Endothelial cell of umbilical vein (primary cell): ENCODE results near the gene SLC39A11.

Experiments used
- CTCF ChIP-seq, 2 donors: IDR thresholded peaks; 1 replicate in 1 of 2; 2 replicates in 1 of 2; pipeline ENCODE4 v1.5.1; 2011; ENCODE audit warnings: low read length in 2 of 2, mild to moderate bottlenecking in 2 of 2, moderate library complexity in 2 of 2, control low read depth in 1 of 2, inconsistent platforms in 1 of 2, low read depth in 1 of 2; ENCODE audit not compliant: insufficient read depth in 1 of 2; ENCODE audit errors: extremely low read depth in 1 of 2
- EZH2 ChIP-seq: IDR thresholded peaks from 2 replicates; pipeline ENCODE4 v1.6.1; 2012; ENCODE audit warnings: borderline replicate concordance, low read depth, mild to moderate bottlenecking, moderate library complexity, low read length, inconsistent platforms; ENCODE audit not compliant: severe bottlenecking
- FOS ChIP-seq: IDR thresholded peaks from 2 replicates; pipeline ENCODE4 v1.6.1; 2011; ENCODE audit warnings: mild to moderate bottlenecking, low read length, moderate library complexity, borderline replicate concordance; ENCODE audit not compliant: insufficient read depth
- MAX ChIP-seq: IDR thresholded peaks from 2 replicates; pipeline ENCODE4 v1.6.1; 2011; ENCODE audit not compliant: insufficient read depth, insufficient read length

DNA sequence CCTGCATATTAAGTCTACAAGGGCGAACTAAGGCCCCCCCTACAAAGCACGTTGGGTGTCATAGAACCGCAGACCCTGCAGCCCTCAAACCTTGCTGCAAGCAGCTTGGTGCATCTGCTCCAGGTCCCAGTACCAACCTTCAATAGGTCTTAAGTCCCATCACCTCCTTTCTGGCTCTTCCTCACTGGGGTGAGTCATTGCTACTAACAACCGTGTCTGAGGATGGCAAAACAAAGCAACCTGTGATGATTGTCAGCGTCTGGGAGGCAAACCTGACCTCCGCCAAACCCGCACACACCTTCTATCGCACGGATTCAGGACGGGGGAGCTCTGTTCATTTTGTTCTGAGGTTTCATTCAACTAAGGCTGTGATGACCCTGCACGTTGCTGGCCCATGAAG, 138.9 kb downstream of the SLC39A11 start:
- TF ChIP-seq CTCF (IDR thresholded peaks at IDR 0.05; ENCODE audit: extremely low read depth in 1 of 2, insufficient read depth in 1 of 2, low read depth in 1 of 2, low read length in 2 of 2) (no peak), EZH2 (no peak), MAX (no peak), FOS (no peak)
